Right lobe of liver (tissue), 6 donors: ENCODE measurements around the gene ZC3H13. TPM values are rescaled to one million over a fixed set of nuclear protein-coding genes. Genes with fewer than 3 reads are reported as not detected.

ENCODE experiments used
- ATAC-seq, 4 donors: fragments of 200-7000 bp; cut with Tn5 transposase; one replicate each; pipeline ENCODE4 v1.9.1; 2020; ENCODE audit warnings: mild to moderate bottlenecking in 4 of 4, moderate library complexity in 4 of 4
- DNase-seq, 3 donors: peaks; one replicate each; pipeline ENCODE4 v3.0.0-alpha.2; 2020
- H3K27ac ChIP-seq, 3 donors: fragments of 200-600 bp; one replicate each; pipeline ENCODE4 v1.8.0; 2022
- H3K27me3 ChIP-seq, 2 donors: fragments of 200-600 bp; one replicate each; pipeline ENCODE4 v1.8.0; 2022
- H3K36me3 ChIP-seq, 4 donors: fragments of 200-600 bp; sonication (generic) in 1 of 4; one replicate each; pipeline versions ENCODE4 v1.5.1 to v1.8.0; 2017 to 2022; ENCODE audit warnings: control low read depth in 1 of 4
- H3K4me1 ChIP-seq, 4 donors: fragments of 200-600 bp; sonication (generic) in 1 of 4; one replicate each; pipeline versions ENCODE4 v1.5.1 to v1.8.0; 2017 to 2022; ENCODE audit warnings: control low read depth in 1 of 4
- H3K4me3 ChIP-seq, 3 donors: fragments of 200-600 bp; one replicate each; pipeline ENCODE4 v1.8.0; 2022
- H3K9me3 ChIP-seq, 4 donors: fragments of 200-600 bp; sonication (generic) in 1 of 4; one replicate each; pipeline versions ENCODE4 v1.5.1 to v1.8.0; 2017 to 2022; ENCODE audit warnings: control low read depth in 1 of 4
- POLR2A ChIP-seq: fragments of 450-650 bp; IDR thresholded peaks from one replicate; pipeline ENCODE4 v1.6.1; 2017; ENCODE audit warnings: antibody characterized with exemption, mild to moderate bottlenecking
- WGBS: methylation state at CpG from one replicate; pipeline ENCODE4 v1.1.6; 2018; ENCODE audit warnings: low coverage, low lambda C conversion rate; ENCODE audit not compliant: insufficient coverage; ENCODE audit errors: missing lambda C conversion rate; 5-methylcytosine and 5-hydroxymethylcytosine counted together
- intact Hi-C, 2 donors: fragments of 100-400 bp; cut with DNase I; formaldehyde crosslinking; loops; one replicate each; pipeline versions ENCODE4 v1.11.2 to v1.14.1; 2022
- total RNA-seq, 6 experiments: library from RNA; depleted of rRNA in 2 of 6; stranded (reverse); fragments of >200 nt in 2 of 6; fragmentation: NEBNext Ultra II Directional in 3 of 6; extraction: Animal tissue kit (Norgen Biotek cat#: 25700) in 3 of 6; gene quantifications; one replicate each; pipeline versions ENCODE4 v1.1.0 to v1.2.4, GENCODE V29; 2016 to 2023
- TF ChIP-seq, protein P1 (sequence below), 4 donors: fragments of 200-600 bp in 3 of 4; fragments of 450-650 bp in 1 of 4; IDR thresholded peaks; one replicate each; pipeline versions ENCODE4 v1.5.1 to v1.8.0; 2016 to 2022; ENCODE audit warnings: antibody characterized with exemption in 4 of 4, mild to moderate bottlenecking in 2 of 4
- donor health status: DM: no; HTN: yes; CAD: no.
- donor health status: DM: no; HTN: no; CAD: no.
- donor health status: DM: no; HTN: no; CAD: no.
- donor health status: DM: no; HTN: yes; CAD: no.
- donor health status: DM: no; HTN: yes; CAD: no.

ZC3H13 gene
- total RNA-seq, 6 experiments from 2014 or later: 20.3 to 52.8 (median 50.3) TPM

- Histone ChIP-seq H3K27ac (no peak overlapping the region), H3K4me1 (no peaks in the 10 kb centered on the region), H3K9me3 (no peaks in the 10 kb centered on the region), H3K27me3 (no peaks in the 10 kb centered on the region), H3K36me3 (no peaks in the 10 kb centered on the region), H3K4me3 (no peak overlapping the region)
- TF ChIP-seq POLR2A: no peak
- TF ChIP-seq, protein P1, sequence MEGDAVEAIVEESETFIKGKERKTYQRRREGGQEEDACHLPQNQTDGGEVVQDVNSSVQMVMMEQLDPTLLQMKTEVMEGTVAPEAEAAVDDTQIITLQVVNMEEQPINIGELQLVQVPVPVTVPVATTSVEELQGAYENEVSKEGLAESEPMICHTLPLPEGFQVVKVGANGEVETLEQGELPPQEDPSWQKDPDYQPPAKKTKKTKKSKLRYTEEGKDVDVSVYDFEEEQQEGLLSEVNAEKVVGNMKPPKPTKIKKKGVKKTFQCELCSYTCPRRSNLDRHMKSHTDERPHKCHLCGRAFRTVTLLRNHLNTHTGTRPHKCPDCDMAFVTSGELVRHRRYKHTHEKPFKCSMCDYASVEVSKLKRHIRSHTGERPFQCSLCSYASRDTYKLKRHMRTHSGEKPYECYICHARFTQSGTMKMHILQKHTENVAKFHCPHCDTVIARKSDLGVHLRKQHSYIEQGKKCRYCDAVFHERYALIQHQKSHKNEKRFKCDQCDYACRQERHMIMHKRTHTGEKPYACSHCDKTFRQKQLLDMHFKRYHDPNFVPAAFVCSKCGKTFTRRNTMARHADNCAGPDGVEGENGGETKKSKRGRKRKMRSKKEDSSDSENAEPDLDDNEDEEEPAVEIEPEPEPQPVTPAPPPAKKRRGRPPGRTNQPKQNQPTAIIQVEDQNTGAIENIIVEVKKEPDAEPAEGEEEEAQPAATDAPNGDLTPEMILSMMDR (IDR thresholded peaks at IDR 0.05): no peak
- DNase-seq (no peak), ATAC-seq (no peak)
- intact Hi-C loops: no loop called here
- WGBS: 86% methylated on average over 7 of the region's 7 CpGs
These were observed 122.4 kb downstream of the ZC3H13 start for GRCh38 chr13:45930177-45930576.

GRCh38 chr13:45928843-45929242 lies 123.7 kb downstream of the ZC3H13 start:
- ATAC-seq: peak in 3 of 4 donors; percentile 19 to 38 (median 33)

GRCh38 chr13:45928176-45928575 lies 124.4 kb downstream of the ZC3H13 start:
- TF ChIP-seq, protein P1 (IDR thresholded peaks at IDR 0.05): no peak
- TF ChIP-seq POLR2A: no peak
- Histone ChIP-seq H3K4me1 (no peaks in the 10 kb centered on the region), H3K9me3 (no peaks in the 10 kb centered on the region), H3K4me3 (no peak overlapping the region), H3K27ac (no peak overlapping the region), H3K27me3 (no peaks in the 10 kb centered on the region), H3K36me3 (no peaks in the 10 kb centered on the region)
- WGBS: 81% methylated on average over 4 of the region's 5 CpGs
- no peak for ATAC-seq
- no peak for DNase-seq
- intact Hi-C loops: no loop called here

More at GRCh38 chr13:45928843-45929242, 123.7 kb downstream of the ZC3H13 start:
- 36% methylated on average over 2 of the region's 2 CpGs for WGBS
- Histone ChIP-seq H3K4me1 (no peaks in the 10 kb centered on the region), H3K9me3 (no peaks in the 10 kb centered on the region), H3K27ac (no peak overlapping the region), H3K36me3 (no peaks in the 10 kb centered on the region), H3K4me3 (no peak overlapping the region), H3K27me3 (no peaks in the 10 kb centered on the region)
- TF ChIP-seq, protein P1 (IDR thresholded peaks at IDR 0.05): no peak
- no peak for TF ChIP-seq POLR2A
- DNase-seq: no peak
- intact Hi-C loops: no loop called here

DNA sequence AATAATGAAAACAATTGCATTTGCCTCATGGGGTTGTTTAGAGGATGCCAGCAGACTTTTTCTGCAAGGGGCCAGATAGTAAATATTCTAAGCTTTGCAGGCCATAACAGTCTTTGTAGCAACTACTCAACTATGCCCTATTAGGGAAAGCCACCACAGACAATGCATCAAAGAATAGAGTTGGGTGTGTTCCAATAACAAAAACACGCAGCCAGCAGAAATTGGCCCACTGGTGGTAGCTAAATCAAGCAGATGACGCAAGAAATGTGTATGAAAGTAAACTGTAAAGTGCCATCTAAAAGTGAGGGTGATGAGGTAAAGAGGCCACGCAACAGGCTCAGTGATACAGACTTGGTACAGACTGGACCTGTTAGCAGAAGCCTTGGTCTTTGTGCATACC lies 125.8 kb downstream of the ZC3H13 start:
- DNase-seq (no peak), ATAC-seq (no peak)
- no peak for TF ChIP-seq POLR2A
- TF ChIP-seq, protein P1 (IDR thresholded peaks at IDR 0.05): no peak
- H3K27me3 ChIP-seq: no peaks in the 10 kb centered on the region
- no peaks in the 10 kb centered on the region for H3K36me3 ChIP-seq
- 48% methylated on average over 2 of the region's 3 CpGs for WGBS
- intact Hi-C loops: no loop called here
- H3K4me3 ChIP-seq: no peak overlapping the region
- no peaks in the 10 kb centered on the region for H3K4me1 ChIP-seq
- no peak overlapping the region for H3K27ac ChIP-seq
- no peaks in the 10 kb centered on the region for H3K9me3 ChIP-seq

DNA sequence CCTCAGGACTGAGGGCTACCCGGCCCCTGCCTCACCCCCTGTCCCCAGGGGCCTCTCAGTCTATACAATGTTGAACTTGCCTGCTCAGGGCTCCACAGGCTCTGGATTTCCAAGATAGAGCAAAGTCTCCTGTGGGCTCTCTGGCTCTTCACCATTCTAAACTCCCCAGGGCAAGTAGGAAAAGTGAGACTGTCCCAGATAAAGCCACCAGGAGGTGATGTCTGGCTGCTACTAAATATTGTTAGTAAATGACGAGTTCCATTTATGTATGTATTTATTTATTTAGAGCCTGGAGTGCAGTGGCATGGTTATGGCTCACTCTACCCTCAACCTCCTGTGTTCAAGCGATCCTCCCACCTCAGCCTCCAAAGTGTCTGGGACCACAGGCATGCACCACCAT lies 127.4 kb downstream of the ZC3H13 start:
- 60% methylated on average over 1 of the region's 3 CpGs for WGBS

More for the DNA sequence above, 127.4 kb downstream of the ZC3H13 start:
- no peaks in the 10 kb centered on the region for H3K36me3 ChIP-seq
- no peak for TF ChIP-seq POLR2A
- TF ChIP-seq, protein P1 (IDR thresholded peaks at IDR 0.05): no peak
- no peaks in the 10 kb centered on the region for H3K4me1 ChIP-seq
- intact Hi-C loops: no loop called here
- no peaks in the 10 kb centered on the region for H3K27me3 ChIP-seq
- H3K4me3 ChIP-seq: no peak overlapping the region
- no peak for DNase-seq
- no peak overlapping the region for H3K27ac ChIP-seq
- no peaks in the 10 kb centered on the region for H3K9me3 ChIP-seq
- ATAC-seq: no peak
